Measurements from ENCODE around the gene MOXD1. TPM values are rescaled to one million over a fixed set of nuclear protein-coding genes. Genes with fewer than 3 reads are reported as not detected.

MOXD1 gene
- total and polyA plus RNA-seq, 2 of the 8 experiments (the other 6 are each of a cell fraction or from before 2014, with no cell fraction given) = 1.6 to 3.5 TPM

- TF ChIP-seq RXRA (IDR thresholded peaks at IDR 0.05; ENCODE audit: insufficient read depth, low read depth, low read length) (no peak), SP2 (IDR thresholded peaks at IDR 0.05; ENCODE audit: low read length) (no peak), JUN (IDR thresholded peaks at IDR 0.05; ENCODE audit: low read depth, low read length) (no peak)
Measured at GRCh38 chr6:132285004-132285780, 116.1 kb downstream of the MOXD1 start (continued).
